ENCODE measurements around the gene UNC13D.
"Not testable (repeated sequence)": the region's sequence is repeated elsewhere in the genome, so short reads cannot be mapped to it uniquely, and the experiment has no call there.

Gene UNC13D

DNA sequence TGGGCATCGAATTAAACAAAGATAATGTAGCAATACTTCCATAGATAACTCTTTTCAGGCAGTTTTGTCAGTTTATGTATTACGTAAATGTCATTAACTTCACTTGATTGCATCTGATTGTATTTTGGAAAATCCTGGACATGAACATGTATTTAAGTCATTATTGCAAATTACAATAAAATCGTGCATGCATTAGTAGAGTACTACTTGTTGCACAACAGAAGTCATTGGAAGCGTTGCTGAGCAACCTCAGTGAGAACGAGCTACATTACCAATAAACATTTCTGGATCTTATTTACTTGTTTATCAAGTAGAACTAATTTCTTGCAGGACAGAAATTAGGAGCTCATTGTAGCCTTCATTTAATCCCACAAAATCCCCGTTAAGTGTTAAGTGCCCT lies 53.0 kb downstream of the UNC13D start:
- no peak for DNase-seq

DNA sequence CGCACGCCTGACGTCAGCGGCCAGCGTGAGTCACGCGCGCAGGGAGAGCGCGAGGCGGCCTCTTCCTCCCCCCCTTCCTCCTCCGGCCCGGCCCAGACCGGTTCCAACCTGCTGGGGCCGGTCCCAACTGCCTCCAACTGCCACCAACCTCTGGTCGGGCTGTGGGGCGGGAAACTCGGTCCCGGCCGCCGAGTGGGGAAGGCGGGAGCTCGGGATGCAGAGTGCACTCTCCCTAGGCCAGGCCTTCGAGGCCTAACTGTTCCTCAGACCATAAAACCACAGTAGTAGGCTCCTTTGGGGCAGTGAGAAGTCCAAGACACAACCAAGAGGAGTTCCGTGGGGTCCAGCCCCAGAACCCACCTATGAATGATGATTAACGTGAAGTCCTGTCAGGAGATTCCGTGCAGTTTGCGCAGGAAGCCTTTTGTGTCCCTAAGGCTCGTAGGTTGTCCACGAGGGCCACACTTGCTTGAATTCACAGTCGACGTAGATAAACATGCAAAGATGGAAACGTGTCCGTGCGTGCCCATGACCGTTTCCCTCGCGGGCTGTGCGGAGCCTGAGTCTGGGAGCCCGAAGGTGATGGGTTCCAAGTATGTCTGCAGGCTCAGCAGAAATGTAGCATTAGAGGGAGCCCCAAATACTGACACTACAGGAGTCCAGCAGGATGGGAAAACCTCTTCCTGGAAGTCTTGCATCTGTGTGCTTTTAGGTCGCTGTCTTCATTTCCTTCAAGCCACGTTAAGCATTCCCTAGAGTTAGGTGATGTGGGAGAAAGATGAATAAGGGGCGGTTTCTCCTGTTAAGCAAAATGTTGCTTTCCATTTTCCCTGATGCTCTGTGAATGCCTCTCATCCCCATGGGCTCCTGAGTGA lies 59.0 kb downstream of the UNC13D start:
- peak; percentile 92 for DNase-seq

DNA sequence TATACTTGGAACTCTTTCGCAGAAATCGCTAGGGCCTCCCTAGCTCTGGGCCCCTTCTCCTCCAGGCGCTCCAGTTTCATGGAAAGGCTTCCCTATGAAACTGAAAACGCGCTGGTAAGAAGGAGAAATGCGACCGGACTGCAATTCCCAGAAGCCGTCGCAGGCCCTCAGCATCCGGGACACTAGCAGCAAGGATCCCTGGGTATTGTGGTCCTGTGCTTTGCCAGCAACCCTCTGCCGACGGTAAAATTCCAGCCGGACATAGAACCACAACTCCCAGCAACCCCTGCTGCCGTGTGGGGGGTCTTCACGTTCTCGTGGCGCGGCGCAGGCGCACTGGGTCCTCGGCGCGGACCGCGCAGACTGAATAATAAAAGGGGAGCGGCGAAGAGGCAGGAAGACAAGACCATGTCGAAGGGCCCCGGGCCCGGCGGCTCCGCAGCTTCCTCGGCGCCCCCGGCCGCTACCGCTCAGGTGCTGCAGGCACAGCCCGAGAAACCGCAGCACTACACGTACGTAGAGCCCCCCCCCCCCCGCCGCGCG lies 59.7 kb downstream of the UNC13D start, which contains the start of gene UNK:
TSS of gene UNK (plus strand) at position 334 of the 543 bp plus-strand sequence. CDS start at position 409, 75 bp downstream.
- DNase-seq: peak; percentile 99

DNA sequence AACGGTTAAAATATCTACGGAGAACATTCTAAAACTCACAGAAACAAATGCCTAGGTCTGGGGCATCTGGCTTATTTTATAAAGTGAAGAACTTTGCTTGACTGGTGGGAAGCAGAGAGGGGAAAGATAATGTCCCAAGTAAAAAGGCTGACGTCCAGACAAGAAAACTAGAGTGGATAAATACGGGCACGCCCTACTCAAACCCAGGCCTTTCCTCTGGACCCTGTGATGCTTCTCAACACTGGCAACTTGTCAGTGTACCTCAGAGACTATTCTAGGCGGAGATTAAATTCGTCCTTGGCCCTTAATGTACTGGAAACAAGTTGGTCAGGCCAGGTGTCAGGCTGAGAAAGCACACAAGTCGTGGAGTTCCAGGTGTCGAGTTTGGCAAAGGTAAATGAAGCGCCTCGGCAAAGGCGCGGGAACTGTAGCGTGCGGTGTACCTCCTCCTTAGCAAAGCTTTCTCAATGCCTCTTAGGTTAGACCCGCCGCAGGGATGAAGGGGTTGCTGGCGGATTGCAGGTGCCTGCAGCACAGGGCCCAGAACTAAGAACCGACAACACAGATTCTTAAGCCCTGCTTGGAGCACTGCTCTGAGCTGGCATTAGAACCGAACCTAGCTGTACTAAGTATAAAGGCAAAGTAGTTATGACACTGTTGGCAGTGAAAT lies 60.3 kb downstream of the UNC13D start:
- no peak for DNase-seq

DNA sequence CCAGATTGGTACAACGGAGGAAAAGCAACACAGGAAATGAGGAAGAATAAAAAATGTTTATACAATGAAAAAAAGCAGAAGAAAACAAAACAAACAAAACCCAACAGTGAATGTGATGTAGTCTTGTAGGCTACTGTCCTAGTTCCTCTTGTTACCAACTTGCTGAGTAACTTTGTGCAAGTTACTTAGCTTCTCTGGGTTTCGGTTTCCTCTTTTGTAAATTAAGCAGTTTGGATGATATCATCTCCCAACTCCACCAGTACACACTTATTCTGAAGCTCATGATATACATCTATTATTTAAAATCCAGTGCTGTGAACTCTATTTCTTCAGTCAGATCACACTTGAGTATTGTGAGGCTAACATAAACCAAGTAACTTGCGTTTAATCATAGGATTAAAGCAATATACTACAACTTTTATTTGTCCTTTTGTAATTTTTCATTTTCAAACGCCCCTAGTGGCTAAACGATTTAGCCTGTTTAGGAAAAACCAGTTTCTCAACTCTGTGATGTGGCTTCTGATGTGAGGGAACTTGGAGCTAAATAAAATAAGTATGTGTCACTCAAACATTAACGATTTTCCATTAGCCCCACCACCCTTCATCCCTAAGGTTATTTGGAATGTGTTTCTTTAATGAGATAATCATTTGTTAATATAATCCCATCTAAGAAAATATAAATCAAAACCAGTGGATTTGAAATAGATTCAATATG lies 61.0 kb downstream of the UNC13D start:
- DNase-seq: no peak

DNA sequence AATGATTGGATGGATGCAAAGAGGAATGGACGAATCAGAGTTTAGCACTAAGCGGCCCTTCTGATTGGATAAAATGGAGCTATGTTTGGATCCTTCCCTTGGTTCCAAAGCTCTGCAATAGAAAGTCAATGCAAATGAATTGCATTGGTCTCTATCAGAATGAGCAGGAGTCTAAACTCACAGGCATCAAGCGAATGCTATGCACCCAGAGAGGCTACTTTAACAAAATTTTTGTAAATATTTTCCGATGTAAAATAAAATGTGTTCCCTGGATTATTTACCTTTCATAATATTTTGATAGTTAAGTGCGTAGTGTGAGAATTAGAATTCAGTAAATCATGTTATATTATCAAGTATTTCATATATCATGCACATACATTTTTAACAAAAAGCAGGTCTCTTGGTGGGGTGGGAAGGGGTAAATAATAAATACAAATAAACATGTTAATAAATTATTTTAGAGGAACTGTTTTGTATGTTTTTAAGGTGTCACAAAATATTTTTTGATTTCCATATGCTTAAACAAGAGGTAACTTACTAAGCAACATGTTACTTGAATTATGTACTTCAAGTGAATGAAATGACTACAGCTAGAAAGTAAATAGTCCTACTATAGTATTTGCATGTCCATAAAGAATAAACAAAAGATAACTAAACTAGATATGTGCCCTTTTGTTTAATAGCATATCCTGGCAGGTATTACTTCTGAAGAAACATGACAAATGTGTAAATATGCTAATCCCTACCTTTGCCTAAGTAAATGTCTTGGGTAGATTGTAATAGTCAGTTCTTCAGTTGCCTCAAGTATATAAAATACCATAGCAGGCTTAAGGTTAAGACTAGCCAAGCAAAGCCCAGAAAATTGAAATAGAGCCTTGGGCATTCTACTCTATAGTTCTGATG lies 64.0 kb downstream of the UNC13D start:
- DNase-seq: no peak

DNA sequence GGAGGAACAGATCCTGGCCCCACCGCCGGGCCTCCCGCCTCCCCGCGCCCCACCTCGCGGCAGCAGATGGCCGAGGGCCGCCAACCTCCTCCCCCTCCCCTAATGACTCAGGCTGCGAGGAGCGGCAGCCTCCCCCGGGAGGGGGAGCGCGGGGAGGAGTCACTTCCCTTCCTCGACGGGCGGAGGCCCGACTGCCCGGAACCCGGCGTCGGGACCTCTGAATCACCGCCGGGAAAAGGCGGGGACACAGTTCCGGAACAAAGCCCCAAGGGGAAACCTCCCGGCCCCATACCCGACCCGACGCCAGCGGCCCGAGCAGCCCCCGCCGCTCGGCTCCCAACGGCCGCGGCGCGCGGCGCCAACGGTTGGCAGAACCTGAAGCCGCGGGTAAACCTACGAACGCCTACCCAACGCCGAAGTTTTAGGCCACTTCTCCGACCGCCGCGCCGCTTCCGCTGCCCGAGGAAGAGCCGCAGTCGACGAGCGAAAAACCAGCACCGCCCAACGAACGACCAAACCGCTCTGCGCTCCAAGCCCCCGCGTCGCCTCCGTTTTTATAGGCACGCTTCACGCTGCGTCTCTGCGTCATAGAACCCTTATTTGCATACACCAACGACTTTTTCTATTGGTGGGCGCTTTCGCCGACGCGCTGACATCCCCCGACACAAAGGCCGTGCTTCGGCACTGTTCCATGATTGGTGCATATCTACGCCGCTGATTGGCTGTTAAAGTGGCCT lies 64.8 kb downstream of the UNC13D start:
- peak; percentile 100 for DNase-seq

DNA sequence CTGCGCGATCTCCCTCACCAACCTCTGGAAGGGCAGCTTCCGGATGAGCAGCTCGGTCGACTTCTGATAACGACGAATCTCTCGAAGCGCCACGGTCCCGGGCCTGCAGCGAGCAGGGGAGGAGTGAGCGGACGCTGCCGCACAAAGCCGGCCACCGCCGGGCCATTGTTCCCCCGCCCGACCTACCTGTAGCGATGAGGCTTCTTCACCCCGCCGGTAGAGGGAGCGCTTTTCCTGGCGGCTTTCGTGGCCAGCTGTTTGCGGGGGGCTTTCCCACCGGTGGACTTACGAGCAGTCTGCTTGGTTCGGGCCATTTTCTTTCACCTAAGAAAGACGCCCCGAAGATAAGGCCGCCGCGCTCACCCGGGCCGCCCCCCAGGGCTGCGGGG lies 65.3 kb downstream of the UNC13D start:
- DNase-seq: peak; percentile 32

DNA sequence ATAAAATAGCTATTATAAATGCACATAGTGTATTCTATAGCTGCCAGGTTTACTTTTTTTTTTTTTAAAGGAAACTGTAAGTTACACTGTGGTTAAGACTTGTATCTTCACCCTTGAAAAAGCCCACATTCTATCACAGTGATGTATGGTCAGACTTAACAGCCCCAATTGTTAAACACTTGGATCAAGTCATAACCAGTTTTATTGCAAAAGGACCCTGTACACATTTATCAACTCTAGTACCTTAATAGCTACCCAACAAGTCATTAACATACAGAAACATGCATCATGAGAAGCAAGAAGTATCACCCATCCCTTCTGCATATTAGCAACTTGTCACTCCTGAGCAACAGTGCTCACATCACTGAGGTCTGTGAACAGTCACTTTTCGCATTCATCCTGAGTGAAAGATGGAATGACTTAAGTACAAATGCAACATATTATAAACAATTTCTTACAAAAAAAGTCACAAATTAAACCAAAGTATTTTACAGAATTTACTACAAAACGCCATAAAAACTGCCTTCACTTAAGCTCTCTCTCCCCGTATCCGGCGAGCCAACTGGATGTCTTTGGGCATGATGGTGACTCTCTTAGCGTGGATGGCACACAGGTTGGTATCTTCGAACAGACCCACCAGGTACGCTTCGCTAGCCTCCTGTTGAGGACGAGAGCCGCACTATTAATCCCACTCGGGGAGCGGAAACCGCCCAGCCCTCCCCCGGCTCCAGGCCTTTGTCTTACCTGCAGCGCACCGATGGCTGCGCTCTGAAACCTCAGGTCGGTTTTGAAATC lies 65.9 kb downstream of the UNC13D start:
- DNase-seq: not testable (repeated sequence)

DNA sequence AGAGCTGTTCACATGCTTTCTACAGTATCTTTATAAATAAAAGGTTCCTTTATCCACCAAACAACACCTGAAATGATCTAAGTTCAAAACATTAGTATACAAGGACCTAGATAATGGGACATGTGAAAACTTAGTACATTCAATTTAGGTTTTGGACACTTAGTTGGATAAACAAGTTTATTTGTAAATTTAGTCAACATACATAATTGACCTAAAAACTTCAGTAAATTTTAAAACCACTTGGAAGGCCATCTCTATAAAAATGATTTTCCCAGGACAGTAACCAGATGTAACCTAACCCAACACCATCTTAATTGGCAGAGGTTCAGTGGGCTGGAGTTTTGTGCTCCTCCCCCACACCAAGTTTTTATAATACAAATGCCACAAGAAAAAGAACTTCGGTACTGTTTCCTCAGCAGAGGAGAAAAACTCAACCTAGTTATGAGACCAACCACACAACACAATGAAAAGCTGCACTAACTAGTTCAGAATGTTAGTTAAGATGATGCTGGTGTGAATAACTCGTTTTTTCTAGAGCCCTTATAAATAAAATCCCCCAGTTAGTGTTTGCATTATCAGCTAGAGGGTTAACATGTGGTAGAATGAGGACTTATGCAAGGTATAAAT lies 66.8 kb downstream of the UNC13D start:
- DNase-seq: no peak
